Measurements from ENCODE around the gene CDK14. TPM values are rescaled to one million over a fixed set of nuclear protein-coding genes. Genes with fewer than 3 reads are reported as not detected.

The CDK14 gene
- total RNA-seq, 2 donors from 2014 or later = 1.9 to 4.9 TPM

GRCh38 chr7:91201442-91202113 is 605.5 kb downstream of the CDK14 start:
- H3K4me3 ChIP-seq = no peak overlapping the region
- H3K9me3 ChIP-seq = no peaks in the 10 kb centered on the region
- no peak for DNase-seq
- H3K4me1 ChIP-seq = no peaks in the 10 kb centered on the region
- H3K9ac ChIP-seq (ENCODE audit: low read depth in 2 of 2, low read length in 2 of 2) = no peak overlapping the region
- no peaks in the 10 kb centered on the region for H3K27me3 ChIP-seq
- no peaks in the 10 kb centered on the region for H3K36me3 ChIP-seq
- no peak overlapping the region for H3K27ac ChIP-seq
- intact Hi-C loops (cut with DNase I) = no loop called here
- no peak for TF ChIP-seq CTCF (IDR thresholded peaks at IDR 0.05)

- Histone ChIP-seq H3K4me1 (no peaks in the 10 kb centered on the region), H3K9ac (ENCODE audit: low read depth in 2 of 2, low read length in 2 of 2) (no peak overlapping the region), H3K27ac (no peak overlapping the region), H3K9me3 (no peaks in the 10 kb centered on the region), H3K36me3 (no peaks in the 10 kb centered on the region), H3K4me3 (no peak overlapping the region), H3K27me3 (no peaks in the 10 kb centered on the region)
- no peak for DNase-seq
- TF ChIP-seq CTCF (IDR thresholded peaks at IDR 0.05) = no peak
- intact Hi-C loops (cut with DNase I) = no loop called here
These were observed 610.3 kb downstream of the CDK14 start for GRCh38 chr7:91206361-91206960.

GRCh38 chr7:91212582-91212981 is 616.5 kb downstream of the CDK14 start:
- intact Hi-C loops (cut with DNase I) = no loop called here
- no peaks in the 10 kb centered on the region for H3K27me3 ChIP-seq
- no peak overlapping the region for H3K9ac ChIP-seq (ENCODE audit: low read depth in 2 of 2, low read length in 2 of 2)
- no peak for TF ChIP-seq CTCF (IDR thresholded peaks at IDR 0.05)
- no peak overlapping the region for H3K27ac ChIP-seq
- no peak overlapping the region for H3K4me3 ChIP-seq
- no peaks in the 10 kb centered on the region for H3K4me1 ChIP-seq
- no peak for DNase-seq
- no peaks in the 10 kb centered on the region for H3K36me3 ChIP-seq
- no peaks in the 10 kb centered on the region for H3K9me3 ChIP-seq

GRCh38 chr7:91226411-91226810 is 630.3 kb downstream of the CDK14 start:
- Histone ChIP-seq H3K4me1 (no peaks in the 10 kb centered on the region), H3K27me3 (no peaks in the 10 kb centered on the region), H3K36me3 (no peaks in the 10 kb centered on the region), H3K4me3 (no peak overlapping the region), H3K9ac (ENCODE audit: low read depth in 2 of 2, low read length in 2 of 2) (no peak overlapping the region), H3K27ac (no peak overlapping the region), H3K9me3 (no peaks in the 10 kb centered on the region)
- TF ChIP-seq CTCF (IDR thresholded peaks at IDR 0.05) = no peak
- intact Hi-C loops (cut with DNase I) = no loop called here
- no peak for DNase-seq

- no peak overlapping the region for H3K27ac ChIP-seq
- no peaks in the 10 kb centered on the region for H3K4me1 ChIP-seq
- H3K27me3 ChIP-seq = no peaks in the 10 kb centered on the region
- intact Hi-C loops (cut with DNase I) = no loop called here
- TF ChIP-seq CTCF (IDR thresholded peaks at IDR 0.05) = no peak
- H3K4me3 ChIP-seq = no peak overlapping the region
- H3K9me3 ChIP-seq = no peaks in the 10 kb centered on the region
- no peaks in the 10 kb centered on the region for H3K36me3 ChIP-seq
- DNase-seq = no peak
- no peak overlapping the region for H3K9ac ChIP-seq (ENCODE audit: low read depth in 2 of 2, low read length in 2 of 2)
These were observed 632.2 kb downstream of the CDK14 start for GRCh38 chr7:91228327-91228726.

Data from colonic mucosa (tissue), 4 donors.